Measurements from ENCODE around the gene ZNF92. TPM values are rescaled to one million over a fixed set of nuclear protein-coding genes. Genes with fewer than 3 reads are reported as not detected.
"Not testable (repeated sequence)": the region's sequence is repeated elsewhere in the genome, so short reads cannot be mapped to it uniquely, and the experiment has no call there.

Gene ZNF92
- total RNA-seq = 10 to 100 TPM; 16.8 to 21.5 TPM

DNA sequence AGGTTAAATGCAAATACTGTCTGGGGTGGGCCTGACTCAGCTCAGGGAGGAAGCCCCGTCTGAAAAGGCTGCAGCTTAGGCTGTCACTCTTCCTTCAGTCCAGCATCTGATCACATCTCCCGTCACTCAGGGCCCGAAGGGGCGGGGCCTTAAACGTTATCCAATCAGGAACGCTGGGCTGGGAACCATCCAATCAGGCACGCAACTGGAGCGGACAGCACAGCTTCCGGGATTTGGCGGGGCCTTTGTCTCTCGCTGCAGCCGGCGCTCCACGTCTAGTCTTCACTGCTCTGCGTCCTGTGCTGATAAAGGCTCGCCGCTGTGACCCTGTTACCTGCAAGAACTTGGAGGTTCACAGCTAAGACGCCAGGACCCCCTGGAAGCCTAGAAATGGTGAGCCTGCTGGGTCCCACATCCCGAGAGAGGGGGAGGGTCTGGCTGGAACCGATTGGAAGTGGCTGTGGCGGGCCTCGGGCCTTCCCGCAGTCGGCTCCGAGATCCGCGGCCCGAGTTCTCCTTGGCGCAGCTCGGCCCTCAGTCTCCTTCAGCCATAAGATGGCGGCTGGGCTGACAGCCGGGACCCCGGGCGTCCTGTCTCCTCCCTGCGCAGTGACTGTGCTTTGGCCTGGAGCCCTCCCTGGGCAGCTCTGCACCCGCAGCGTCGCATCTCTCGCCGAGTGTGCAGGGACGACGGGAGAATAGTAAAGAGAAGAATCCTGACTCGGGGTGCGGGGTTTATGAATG lies at the start of gene ZNF92:
ZNF92 (plus strand) TSS at position 248 of the 744 bp plus-strand sequence; CDS start at position 391, 143 bp downstream.
- ATAC-seq (replicated peaks in 1 of 2) (peak; percentile 98 to 99), DNase-seq (peak; percentile 96 to 97)
- peak within 1 kb of the TSS; percentile 96 to 99 for H3K4me3 Mint-ChIP-seq
- peaks cover 2 to 16% of the 10 kb centered on the region in 2 donors for H3K36me3 Mint-ChIP-seq (ENCODE audit: insufficient read depth in 2 of 2)
- no peaks in the 10 kb centered on the region for H3K27me3 Mint-ChIP-seq (ENCODE audit: low read depth)
- peaks cover 31% of the 10 kb centered on the region for H3K4me1 Mint-ChIP-seq (ENCODE audit: low read depth)
- no peaks in the 10 kb centered on the region for H3K9me3 Mint-ChIP-seq
- peak within 1 kb of the TSS; percentile 94 for H3K27ac Mint-ChIP-seq

DNA sequence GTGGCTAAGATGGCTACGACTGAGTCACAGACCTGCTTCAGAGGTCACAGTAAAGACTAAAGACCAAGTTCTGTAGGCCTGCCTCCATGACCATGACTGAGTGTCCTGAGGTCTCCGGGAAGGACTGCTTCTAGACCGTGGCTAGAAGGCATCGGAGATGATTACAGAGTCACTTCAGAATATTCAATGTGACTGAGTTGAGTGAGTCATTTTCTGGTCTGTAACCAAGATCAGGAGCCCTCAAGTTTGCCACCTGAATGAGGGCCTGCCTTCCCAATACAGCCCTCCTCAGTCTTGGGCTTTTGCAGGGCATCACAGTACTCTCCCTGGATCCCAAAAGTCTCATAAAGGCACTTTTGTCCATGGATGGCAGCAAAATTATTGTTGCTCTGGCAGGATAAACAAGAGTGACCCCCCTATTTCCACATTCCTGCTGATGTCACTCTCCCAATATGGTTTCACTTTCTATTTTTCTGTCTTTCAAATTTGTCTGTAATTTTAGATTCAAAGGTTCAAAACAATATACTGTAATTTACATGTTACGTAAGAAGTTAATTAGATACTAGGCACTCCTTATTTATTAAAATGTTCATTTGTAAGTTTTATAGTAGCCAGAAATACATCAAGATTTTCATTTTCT lies 47.7 kb upstream of the ZNF92 start:
- ATAC-seq (replicated peaks in 1 of 2) = peak in 1 of 2 donors; percentile 33
- Mint-ChIP-seq H3K27ac (no peak overlapping the region), H3K36me3 (ENCODE audit: insufficient read depth in 2 of 2) (no peaks in the 10 kb centered on the region)

DNA sequence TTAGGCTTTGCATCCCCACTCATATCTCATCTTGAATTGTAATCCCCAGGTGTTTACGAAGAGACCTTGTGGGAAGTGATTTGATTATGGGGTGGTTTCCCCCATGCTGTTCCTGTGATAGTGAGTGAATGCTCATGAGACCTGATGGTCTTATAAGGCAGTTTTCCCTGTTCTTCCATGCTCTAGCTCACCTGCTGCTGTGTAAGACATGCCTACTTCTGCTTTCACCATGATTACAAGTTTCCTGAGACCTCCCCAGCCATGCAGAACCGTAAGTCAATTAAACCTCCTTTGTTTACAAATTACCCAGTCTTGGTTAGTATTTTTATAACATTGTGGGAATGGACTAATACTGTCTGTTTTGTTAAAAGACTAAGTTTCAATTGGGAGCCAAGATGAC lies 35.3 kb upstream of the ZNF92 start:
- Mint-ChIP-seq H3K27ac (no peak overlapping the region), H3K27me3 (ENCODE audit: low read depth) (no peaks in the 10 kb centered on the region), H3K9me3 (no peaks in the 10 kb centered on the region), H3K36me3 (ENCODE audit: insufficient read depth in 2 of 2) (no peaks in the 10 kb centered on the region), H3K4me3 (no peak overlapping the region), H3K4me1 (ENCODE audit: low read depth) (no peaks in the 10 kb centered on the region)
- no peak for ATAC-seq (replicated peaks in 1 of 2)
- no peak for DNase-seq

More for the DNA sequence above, 47.7 kb upstream of the ZNF92 start:
- Mint-ChIP-seq H3K27me3 (ENCODE audit: low read depth) (no peaks in the 10 kb centered on the region), H3K4me1 (ENCODE audit: low read depth) (no peaks in the 10 kb centered on the region), H3K4me3 (no peak overlapping the region), H3K9me3 (no peaks in the 10 kb centered on the region)
- no peak for DNase-seq

DNA sequence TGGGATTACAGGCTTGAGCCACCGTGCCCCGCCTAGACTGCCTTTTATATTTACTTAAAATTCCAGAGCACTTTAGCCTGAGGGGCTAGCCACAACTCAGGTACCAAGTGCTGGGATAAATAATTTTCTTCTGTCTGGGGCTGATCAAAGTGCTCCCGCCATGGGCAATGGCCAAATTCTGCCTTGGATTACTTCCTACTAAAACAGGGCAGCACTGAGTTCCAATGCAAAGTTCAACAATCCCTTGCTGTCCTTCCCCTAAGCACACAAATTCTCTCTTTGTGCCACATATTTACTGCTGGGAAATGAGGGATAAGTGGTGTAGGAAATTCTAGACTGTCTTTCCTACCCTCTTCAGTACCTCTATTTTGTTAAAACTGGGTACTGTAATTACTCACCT lies 34.4 kb upstream of the ZNF92 start:
- Mint-ChIP-seq H3K27ac (no peak overlapping the region), H3K27me3 (ENCODE audit: low read depth) (no peaks in the 10 kb centered on the region), H3K36me3 (ENCODE audit: insufficient read depth in 2 of 2) (no peaks in the 10 kb centered on the region), H3K9me3 (no peaks in the 10 kb centered on the region), H3K4me3 (no peak overlapping the region), H3K4me1 (ENCODE audit: low read depth) (no peaks in the 10 kb centered on the region)
- ATAC-seq (replicated peaks in 1 of 2) (no peak), DNase-seq (no peak)

DNA sequence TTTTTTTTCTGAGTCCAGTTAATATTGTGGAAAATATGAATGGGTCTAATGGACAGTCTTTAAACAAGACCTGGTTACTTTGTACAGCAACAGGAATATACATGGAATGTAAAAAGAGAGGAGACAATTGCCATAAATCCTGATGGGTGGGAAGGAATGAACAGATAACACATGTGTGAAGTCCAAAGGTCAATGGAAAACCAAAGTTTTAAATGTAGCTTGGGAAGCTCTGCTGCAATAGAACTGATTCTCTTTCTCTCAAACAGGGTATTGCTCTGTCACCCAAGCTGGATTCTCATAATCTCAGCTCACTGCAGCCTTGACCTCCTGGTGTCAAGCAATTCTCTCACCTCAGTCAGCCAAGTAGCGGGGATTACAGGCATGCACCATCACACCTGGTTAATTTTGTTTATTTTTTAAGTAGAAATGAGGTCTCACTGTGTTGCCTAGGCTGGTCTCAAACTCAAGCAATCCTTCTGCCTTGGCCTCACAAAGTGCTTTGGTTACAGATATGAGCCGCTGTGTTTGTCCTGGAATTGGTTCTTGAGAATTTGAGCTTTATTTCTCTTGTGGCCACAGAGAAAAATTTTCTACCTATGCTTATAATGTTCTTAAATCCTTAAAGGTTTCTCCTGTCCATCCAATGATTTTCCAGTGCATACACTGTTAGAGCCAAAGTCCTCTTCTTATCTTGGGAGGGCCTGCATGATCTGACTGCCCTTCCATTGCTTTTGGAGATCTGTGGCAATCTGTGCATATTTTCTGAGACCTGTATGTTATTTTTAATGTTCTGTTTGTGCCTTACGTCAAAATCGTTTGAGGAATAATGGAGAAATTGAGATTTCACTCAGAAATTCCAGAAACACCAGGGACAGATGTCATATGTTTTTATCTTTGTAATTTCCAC lies 30.7 kb upstream of the ZNF92 start:
- DNase-seq (no peak), ATAC-seq (replicated peaks in 1 of 2) (no peak)
- H3K36me3 Mint-ChIP-seq (ENCODE audit: insufficient read depth in 2 of 2) = no peaks in the 10 kb centered on the region
- no peak overlapping the region for H3K4me3 Mint-ChIP-seq
- peaks cover 2 to 3% of the 10 kb centered on the region in 2 donors for H3K9me3 Mint-ChIP-seq
- H3K27ac Mint-ChIP-seq = no peak overlapping the region
- H3K27me3 Mint-ChIP-seq (ENCODE audit: low read depth) = no peaks in the 10 kb centered on the region
- no peaks in the 10 kb centered on the region for H3K4me1 Mint-ChIP-seq (ENCODE audit: low read depth)

DNA sequence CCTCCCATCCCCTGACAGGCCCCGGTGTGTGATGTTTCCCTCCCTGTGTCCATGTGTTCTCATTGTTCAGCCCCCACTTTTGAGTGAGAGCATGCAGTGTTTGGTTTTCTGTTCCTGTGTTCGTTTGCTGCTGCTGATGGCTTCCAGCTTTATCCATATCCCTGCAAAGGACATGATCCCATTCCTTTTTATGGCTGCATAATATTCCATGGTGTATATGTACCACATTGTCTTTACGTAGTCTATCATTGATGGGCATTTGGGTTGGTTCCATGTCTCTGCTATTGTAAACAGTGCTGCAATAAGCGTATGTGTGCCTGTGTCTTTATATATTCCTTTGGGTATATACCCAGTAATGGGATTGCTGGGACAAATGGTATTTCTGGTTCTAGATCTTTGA lies 29.1 kb upstream of the ZNF92 start:
- not testable (repeated sequence) for H3K27ac Mint-ChIP-seq; ATAC-seq (replicated peaks in 1 of 2); H3K4me3 Mint-ChIP-seq; DNase-seq; H3K27me3 Mint-ChIP-seq (ENCODE audit: low read depth); H3K9me3 Mint-ChIP-seq; H3K4me1 Mint-ChIP-seq (ENCODE audit: low read depth); H3K36me3 Mint-ChIP-seq (ENCODE audit: insufficient read depth in 2 of 2)

DNA sequence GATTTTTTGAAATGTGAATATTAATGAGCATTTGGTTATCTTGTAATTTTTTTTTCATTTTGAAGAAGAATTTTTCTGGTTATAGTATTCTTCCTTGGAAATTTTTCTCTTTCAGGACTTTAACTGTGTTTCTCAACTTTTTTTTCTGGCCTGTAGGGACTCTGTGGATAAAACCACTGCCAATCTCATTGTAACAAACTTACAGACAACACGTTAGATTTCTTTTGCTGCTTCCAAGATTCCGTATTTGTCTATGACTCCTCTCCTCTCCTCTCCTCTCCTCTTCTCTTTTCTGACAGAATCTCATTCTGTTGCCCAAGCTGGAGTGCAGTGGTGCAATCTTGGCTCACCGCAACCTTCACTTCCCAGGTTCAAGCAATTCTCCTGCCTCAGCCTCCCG lies 19.4 kb upstream of the ZNF92 start:
- Mint-ChIP-seq H3K27ac (no peak overlapping the region), H3K4me3 (no peak overlapping the region), H3K9me3 (no peaks in the 10 kb centered on the region), H3K4me1 (ENCODE audit: low read depth) (no peaks in the 10 kb centered on the region), H3K36me3 (ENCODE audit: insufficient read depth in 2 of 2) (no peaks in the 10 kb centered on the region), H3K27me3 (ENCODE audit: low read depth) (no peaks in the 10 kb centered on the region)
- no peak for DNase-seq
- ATAC-seq (replicated peaks in 1 of 2) = no peak

DNA sequence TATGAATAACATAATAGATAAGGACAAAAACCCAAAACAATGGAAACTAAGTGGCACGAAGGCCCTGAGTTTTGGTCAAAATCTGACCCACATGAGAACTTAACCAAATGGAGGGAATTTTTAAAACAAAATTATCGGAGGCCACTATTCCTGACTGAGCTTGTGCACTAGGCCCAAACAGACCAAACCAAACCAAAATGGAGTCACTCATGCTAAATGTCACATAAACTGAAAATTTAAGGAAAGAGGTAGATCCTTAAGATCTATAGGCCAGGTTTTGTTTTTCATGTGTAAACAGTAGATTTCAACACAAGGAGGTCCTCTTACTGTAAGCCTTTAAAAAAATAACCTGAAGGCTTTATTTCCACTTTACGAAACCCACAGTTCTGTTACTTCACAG lies 3.8 kb upstream of the ZNF92 start:
- Mint-ChIP-seq H3K4me3 (no peak overlapping the region), H3K4me1 (ENCODE audit: low read depth) (peaks cover 10% of the 10 kb centered on the region), H3K36me3 (ENCODE audit: insufficient read depth in 2 of 2) (no peaks in the 10 kb centered on the region), H3K9me3 (no peaks in the 10 kb centered on the region), H3K27me3 (ENCODE audit: low read depth) (no peaks in the 10 kb centered on the region), H3K27ac (no peak overlapping the region)
- ATAC-seq (replicated peaks in 1 of 2) = no peak
- DNase-seq = no peak

DNA sequence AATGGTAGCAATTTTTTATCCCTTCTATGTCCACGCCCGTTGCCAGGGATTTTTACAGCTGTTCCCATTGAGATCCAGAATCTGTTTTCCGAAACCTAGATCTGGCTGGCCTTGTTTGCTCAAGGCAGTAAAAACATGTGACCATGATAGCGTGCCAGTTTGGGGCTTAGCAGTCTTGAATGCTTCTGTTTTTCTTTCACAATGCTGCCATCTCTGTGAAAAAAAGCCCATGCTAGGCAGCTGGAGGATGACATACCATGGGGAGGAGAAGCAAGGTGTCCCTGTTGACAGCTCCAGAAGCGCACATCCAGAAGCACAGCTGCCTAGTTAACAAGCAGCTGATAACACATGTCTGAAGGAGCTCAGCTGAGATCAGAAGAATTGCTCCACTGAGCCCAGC lies 2.2 kb upstream of the ZNF92 start:
- DNase-seq = no peak
- no peak for ATAC-seq (replicated peaks in 1 of 2)
- no peak overlapping the region for H3K27ac Mint-ChIP-seq
- H3K4me3 Mint-ChIP-seq = no peak overlapping the region
- H3K4me1 Mint-ChIP-seq (ENCODE audit: low read depth) = peaks cover 15% of the 10 kb centered on the region
- H3K27me3 Mint-ChIP-seq (ENCODE audit: low read depth) = no peaks in the 10 kb centered on the region
- no peaks in the 10 kb centered on the region for H3K9me3 Mint-ChIP-seq
- peaks cover 0 to 2% of the 10 kb centered on the region in 2 donors for H3K36me3 Mint-ChIP-seq (ENCODE audit: insufficient read depth in 2 of 2)

DNA sequence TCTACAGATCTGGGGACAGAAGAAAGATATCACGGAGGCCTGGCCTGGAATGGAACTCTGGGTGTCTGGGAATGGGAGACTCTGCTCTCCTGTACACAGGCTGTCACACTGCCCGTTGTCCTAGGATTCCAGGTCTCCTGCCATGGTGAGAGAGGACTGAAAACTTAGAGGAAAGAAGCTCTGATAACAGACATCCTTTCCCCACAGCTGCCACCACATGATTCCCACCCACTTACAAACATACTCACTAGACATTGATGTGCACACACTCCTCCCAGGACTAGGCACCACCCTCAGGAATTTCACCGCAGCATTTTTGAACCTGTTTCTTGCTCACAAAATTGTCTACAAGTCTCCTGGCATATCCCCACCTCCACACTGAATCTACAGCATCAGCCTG lies 5.7 kb downstream of the ZNF92 start:
- no peak for ATAC-seq (replicated peaks in 1 of 2)
- no peak for DNase-seq
- Mint-ChIP-seq H3K4me1 (ENCODE audit: low read depth) (peaks cover 65% of the 10 kb centered on the region), H3K4me3 (no peak overlapping the region), H3K36me3 (ENCODE audit: insufficient read depth in 2 of 2) (peaks cover 10 to 37% of the 10 kb centered on the region in 2 donors), H3K9me3 (no peaks in the 10 kb centered on the region), H3K27ac (no peak overlapping the region), H3K27me3 (ENCODE audit: low read depth) (no peaks in the 10 kb centered on the region)

DNA sequence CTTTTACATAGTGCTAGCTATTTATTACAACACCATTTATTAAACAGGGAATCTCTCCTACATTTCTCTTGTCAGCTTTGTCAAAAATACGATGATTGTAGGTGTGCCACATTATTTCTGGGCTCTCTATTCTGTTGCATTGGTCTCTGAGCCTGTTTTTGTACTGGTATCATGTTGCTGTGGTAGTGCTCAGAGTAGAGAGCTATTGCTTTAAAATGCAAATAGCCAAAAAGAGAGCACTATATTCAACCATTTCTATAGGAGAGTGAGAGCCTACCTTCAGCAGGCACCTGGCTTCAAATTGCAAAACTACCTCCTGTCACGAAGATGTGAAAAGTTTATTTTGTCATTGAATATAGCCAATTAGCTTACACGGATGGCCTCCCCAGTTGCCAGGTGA lies 8.1 kb downstream of the ZNF92 start:
- Mint-ChIP-seq H3K4me1 (ENCODE audit: low read depth) (peaks cover 57% of the 10 kb centered on the region), H3K27ac (no peak overlapping the region), H3K4me3 (no peak overlapping the region), H3K27me3 (ENCODE audit: low read depth) (no peaks in the 10 kb centered on the region), H3K9me3 (no peaks in the 10 kb centered on the region), H3K36me3 (ENCODE audit: insufficient read depth in 2 of 2) (peaks cover 10 to 43% of the 10 kb centered on the region in 2 donors)
- ATAC-seq (replicated peaks in 1 of 2) = no peak
- no peak for DNase-seq

DNA sequence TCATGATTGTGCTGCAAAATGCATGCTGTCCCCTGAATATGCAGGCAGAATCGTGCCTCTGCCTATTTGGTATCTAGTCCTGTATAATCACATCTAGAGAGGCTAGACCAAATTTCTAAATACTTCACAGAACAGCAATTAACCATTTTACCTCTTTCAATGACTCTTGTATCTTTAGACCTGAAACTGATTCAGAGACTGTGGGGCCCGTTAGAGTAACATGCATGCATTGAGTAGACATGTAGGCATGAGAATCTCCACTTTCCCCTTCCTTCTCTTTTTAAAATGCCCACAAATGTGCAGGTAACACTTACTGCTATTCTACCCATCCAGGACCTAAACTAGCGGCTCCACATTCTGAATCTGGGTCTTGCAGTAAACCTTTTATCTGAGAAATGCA lies 8.8 kb downstream of the ZNF92 start:
- Mint-ChIP-seq H3K27me3 (ENCODE audit: low read depth) (no peaks in the 10 kb centered on the region), H3K9me3 (no peaks in the 10 kb centered on the region), H3K36me3 (ENCODE audit: insufficient read depth in 2 of 2) (peaks cover 10 to 41% of the 10 kb centered on the region in 2 donors), H3K4me3 (no peak overlapping the region), H3K4me1 (ENCODE audit: low read depth) (peaks cover 51% of the 10 kb centered on the region), H3K27ac (peak overlapping the region; percentile 24)
- no peak for ATAC-seq (replicated peaks in 1 of 2)
- DNase-seq = no peak

DNA sequence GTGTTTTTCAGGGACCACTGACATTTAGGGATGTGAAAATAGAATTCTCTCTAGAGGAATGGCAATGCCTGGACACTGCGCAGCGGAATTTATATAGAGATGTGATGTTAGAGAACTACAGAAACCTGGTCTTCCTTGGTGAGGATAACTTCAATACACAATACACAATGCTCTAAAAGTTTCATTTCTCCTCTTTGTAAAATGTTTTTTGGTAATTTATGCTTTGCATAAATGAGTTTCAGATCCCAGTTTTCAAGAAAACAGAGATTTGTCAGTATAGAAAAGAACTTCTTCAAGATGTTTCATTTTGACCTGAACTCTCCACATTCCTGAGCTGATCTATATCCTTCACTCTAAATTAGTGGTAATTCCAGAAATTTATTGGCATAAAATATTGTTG lies 14.2 kb downstream of the ZNF92 start:
- Mint-ChIP-seq H3K9me3 (peaks cover 0 to 1% of the 10 kb centered on the region in 2 donors), H3K4me1 (ENCODE audit: low read depth) (peaks cover 7% of the 10 kb centered on the region), H3K36me3 (ENCODE audit: insufficient read depth in 2 of 2) (peaks cover 2 to 47% of the 10 kb centered on the region in 2 donors), H3K27ac (no peak overlapping the region), H3K27me3 (ENCODE audit: low read depth) (no peaks in the 10 kb centered on the region), H3K4me3 (no peak overlapping the region)
- ATAC-seq (replicated peaks in 1 of 2) (no peak), DNase-seq (no peak)

Measured in activated T-cell treated with anti-CD3 and anti-CD28 coated beads, Interleukin-2, amount 50 U/mL, for 72 hours (primary cell).